GOT3 (cell line): ENCODE data around the gene DCLRE1A.
A peak's percentile ranks its signal among the peaks of the same experiment; 100 is the strongest.
"Not testable (repeated sequence)": the region's sequence is repeated elsewhere in the genome, so short reads cannot be mapped to it uniquely, and the experiment has no call there.

Source experiments
- DNase-seq: peaks from one replicate; lab custom pipeline; 2025; ENCODE audit warnings: mixed read lengths; lab: John Stamatoyannopoulos, UW

Gene DCLRE1A

DNA sequence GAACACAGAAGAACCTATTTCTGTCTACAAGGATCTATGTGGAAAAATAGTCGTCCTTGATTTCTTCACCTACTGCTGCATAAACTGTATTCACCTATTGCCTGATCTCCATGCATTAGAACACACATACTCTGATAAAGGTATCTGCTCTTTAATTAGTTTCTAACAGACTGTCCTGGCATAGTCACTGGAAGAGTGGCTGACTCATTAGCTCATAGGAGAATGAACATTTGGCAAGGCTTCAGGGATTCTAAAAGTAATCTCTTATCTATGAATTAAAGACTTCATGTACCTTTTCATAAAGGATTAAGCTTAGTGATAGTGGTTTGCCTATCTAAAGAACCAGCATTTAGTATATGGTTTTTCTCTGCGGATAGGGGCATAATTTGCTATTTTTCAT, 4.7 kb upstream of the DCLRE1A start:
- DNase-seq: no peak

DNA sequence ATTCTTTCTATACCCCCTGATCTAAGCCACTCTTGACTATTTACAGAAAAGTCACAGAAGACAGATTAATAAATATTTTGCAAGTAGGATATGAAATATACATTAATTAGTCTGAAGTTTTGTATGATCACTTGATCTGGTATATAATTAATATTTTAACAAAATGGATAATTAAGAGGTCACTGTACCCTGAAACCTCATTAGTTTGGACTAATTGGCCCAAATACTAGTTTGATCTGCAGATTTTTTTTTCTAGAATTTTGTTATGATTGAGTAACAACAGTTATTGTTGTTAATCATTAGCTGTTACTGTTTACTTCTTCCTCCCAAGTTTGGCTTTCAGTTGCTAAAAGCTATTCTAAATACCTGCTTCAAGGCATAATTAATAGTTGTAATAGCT, 3.3 kb upstream of the DCLRE1A start:
- DNase-seq: no peak

DNA sequence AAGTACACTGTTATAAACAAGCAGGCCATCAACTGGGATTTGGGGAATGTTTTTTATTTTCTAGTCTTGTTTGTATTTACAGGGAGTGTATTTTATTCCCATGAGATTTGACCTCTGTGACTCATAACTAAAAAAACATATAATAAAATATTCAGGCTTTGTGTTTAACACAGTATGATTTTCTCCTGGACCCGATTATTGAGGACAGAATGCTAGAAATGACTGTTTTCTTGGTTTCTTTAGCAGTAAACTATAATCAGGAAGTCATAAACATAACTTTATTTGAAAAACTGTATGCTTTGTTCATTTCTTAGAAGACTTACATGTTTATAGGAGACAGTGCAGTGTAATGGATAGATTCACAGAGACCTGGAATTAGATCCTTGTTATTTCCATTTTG, 2.7 kb upstream of the DCLRE1A start:
- DNase-seq: no peak

DNA sequence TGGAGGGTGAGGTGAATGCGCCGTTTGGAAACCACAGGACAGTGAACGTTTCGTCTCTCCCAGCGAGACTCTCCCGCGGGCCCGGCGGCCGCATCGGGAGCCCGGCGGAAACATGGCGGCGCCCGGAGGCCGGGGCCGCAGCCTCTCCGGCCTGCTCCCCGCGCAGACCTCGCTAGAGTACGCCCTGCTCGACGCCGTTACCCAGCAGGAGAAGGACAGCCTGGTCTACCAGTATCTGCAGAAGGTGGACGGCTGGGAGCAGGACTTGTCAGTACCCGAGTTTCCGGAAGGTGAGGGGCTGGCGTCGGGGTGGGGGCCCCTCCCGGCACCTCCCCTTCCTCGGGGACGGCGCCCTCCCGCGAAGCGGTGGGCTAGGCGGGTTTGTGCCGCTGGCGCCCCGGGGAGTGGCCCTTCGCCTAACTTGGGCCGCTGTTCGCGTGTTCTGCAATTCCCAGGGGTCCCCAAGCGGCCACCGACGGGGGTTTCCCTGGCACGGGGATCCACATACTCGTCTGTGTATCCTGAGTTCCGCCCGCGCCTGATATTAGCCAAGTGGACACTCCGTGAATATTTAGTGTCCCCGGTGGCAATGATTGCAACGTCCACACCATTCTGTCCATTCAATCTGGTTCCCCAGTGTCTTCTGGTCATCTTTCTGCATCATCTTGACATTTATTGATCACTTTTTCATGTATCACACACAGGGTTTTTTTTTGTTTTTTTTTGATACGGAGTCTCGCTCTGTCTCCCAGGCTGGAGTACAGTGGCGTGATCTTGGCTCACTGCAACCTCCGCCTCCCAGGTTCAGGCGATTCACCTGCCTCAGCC, 1.1 kb upstream of the DCLRE1A start:
- DNase-seq: peak; percentile 28

DNA sequence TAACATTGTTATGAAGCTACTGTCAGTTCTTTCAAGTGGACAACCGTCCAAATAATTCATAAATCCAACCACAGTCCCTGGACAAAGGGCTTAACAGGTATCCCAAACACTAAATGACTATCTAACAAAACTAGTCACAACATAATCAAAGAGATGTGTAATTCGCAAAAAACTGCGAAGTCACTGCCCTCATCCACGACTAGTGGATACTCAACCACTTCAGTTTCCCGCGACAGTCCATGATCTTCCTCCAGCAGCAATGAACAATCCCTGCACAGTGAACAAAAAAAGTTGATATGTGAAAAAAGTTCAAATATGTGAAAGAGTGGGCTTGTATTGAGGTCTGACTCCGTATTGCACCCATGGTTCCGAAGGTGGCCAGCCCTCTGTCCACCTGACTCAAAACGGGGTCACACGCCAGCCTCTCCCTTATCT, 287 bp downstream of the DCLRE1A start:
- DNase-seq: no peak

DNA sequence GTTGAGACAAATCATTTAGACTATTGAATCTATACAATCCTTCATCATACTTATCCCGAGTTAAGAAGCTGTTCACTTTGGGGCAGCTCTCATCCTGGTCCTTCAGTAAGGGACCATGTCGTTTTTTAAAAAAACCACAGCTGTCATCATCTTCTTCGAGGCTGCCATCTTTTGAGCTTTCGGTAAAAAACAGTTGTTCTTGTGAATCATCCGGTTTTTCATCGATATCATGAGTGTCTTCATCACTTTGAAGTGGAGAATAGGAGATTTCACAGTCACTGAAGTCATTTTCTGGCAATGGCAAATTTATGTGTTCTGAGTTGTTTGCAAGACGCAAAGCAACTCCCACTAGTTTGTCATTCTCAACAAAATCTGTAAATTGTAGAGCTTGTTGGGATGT, 3.9 kb downstream of the DCLRE1A start:
- DNase-seq: no peak

DNA sequence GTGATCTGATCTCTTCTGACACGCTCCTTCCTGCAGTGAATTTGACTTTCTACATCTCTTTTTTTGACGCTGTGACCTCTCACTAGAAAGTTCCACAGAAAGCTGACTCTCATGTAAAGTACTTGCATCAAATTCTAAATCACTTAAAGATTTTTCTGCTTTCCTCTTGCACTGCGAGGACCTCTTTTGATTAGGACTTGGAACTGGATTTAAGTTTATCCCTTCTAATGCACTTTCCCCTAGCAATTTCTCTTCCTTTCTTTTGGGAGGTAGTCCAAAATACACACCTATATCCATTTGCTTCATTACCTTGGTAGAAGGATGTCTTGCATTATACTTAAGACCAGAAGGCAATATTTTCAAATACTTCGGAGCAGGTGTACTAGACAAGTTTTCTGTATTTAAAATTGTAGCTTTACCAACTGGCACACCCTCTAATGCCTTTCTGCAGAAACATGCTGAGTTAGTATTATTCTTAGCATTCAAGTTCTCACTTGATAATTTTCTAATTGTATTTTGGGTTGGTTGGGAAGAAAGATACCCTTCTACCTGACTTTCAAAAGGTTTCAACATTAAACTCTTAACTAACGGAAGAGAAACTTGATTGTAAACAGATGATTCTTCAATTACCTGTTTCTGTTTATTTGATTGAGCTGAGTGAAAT, 4.6 kb downstream of the DCLRE1A start:
- DNase-seq: no peak

DNA sequence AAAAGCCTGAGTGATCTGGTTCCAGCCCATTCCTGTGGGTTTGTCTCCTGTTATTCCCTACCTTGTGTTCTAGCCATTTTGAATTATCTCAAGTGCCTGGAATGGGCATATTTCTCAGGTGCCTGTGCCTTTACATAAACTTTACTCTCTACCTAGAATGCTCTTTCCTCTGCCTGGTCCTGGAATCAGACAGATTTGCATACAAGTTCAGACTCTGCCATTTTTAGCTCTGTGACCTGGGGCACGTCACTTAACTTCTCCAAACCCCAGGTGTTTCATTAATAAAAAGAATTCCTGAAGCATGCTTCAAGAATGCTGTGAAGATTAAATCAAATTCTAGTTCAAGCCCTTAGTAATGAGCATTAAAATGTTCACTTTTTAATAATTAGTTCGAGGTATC, 7.8 kb downstream of the DCLRE1A start:
- no peak for DNase-seq

DNA sequence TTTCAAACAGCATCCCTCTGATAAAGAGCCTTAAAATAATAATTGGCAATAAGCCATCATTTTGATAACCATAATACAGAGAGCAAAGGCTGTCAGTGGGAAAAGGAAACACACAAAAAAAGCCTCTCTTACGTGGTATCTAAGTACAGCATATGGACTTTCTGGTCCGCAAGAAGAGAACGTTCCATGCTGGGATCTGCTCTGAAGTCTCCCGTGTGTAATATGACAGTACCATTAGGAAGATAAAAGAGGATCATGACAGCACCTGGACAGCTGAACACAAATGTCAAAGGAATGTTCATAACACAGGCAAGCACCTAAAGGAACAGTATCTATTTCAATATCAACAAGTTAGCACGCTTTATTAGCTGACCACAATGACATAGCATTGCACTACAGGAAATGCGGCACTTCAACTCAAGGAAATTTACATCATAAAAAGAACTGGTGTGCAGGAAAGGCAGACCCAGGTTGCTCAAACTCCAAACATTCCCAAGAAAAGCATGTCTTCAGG, 9.9 kb downstream of the DCLRE1A start:
- DNase-seq: no peak

DNA sequence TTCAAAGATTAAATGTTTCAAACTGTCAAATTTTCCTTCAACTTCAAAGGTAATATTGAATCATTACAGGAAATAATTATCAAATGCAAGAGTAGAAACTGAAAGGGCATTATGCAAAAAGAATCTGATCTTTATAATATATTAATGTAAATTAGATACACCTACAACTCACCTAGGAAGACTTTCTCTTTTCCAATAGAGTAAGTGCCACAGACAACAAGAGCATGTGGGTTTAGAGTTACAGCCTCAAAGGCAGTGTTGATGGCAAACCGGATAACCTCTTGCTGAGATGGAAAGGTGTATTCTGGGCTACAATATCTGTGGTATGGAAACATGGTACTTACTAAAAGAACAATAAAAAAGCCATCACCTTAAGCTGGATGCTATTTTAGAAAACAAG, 11.7 kb downstream of the DCLRE1A start:
- DNase-seq: no peak

DNA sequence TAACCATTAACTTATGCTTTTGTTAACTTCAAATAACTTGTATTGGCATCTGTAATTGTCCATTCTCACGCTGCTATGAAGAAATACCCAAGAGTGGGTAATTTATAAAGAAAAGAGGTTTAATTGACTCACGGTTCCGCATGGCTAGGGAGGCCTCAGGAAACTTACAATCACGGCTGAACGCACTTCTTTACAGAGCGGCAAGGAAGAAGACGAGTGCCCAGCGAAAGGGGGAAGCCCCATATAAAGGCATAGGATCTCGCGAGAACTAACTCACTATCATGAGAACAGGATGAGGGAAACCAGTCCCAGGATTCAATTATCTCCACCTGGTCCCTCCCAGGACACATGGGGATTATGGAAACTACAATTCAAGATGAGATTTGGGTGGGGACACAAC, 25.3 kb downstream of the DCLRE1A start:
- not testable (repeated sequence) for DNase-seq

DNA sequence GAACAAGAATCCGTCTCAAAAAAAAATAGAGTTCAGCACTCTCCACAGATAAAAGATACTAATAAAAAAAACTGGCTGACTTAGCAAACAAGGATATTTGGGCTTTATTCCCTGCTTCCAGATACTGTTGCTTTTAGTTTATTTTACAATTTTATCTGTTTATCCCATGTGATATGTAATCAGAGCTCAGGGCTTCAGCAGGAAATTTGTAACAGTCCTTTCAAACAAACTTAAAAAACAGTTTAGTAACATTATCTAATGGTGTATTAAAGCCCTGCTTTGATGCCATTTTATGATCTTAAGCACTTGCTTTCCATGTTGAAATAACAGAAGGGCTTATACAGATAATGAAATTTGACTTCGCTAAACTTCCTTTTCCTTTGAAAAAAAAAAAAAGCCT, 28.1 kb downstream of the DCLRE1A start:
- DNase-seq: no peak

DNA sequence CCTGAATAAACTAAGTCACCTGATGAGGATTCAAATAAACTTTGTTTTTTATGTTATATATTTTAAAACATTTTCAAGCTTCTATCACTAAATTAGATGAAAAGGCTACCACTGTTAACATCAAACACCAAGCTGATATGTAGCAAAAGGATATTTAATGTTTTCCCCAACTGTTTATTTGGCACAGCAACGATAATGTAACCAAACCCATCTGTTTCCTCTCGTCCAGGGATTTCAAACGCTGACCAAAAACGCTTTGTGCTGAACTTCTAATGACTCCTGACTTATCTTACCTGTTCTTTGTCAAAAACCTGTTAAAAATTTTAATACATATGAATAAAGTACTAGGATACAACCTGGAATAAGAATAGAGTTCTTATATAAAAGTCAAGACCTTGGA, 30.5 kb downstream of the DCLRE1A start:
- no peak for DNase-seq

DNA sequence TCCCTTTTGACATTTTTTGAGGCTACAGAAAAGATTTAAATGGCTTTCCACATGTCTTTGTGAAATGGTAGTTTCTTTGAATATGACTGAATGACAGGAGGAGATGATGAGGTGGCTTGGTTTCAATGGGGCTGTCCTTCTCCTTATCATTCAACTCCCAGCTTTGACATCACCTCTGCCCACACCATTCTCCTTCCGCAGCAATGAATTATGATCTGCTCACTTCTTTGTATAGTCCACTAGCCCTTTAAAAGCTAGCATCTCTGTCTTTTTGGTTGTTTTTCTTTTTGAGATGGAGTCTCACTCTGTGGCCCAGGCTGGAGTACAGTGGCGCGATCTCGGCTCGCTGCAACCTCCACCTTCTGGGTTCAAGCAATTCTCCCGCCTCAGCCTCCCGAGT, 31.7 kb downstream of the DCLRE1A start:
- no peak for DNase-seq

DNA sequence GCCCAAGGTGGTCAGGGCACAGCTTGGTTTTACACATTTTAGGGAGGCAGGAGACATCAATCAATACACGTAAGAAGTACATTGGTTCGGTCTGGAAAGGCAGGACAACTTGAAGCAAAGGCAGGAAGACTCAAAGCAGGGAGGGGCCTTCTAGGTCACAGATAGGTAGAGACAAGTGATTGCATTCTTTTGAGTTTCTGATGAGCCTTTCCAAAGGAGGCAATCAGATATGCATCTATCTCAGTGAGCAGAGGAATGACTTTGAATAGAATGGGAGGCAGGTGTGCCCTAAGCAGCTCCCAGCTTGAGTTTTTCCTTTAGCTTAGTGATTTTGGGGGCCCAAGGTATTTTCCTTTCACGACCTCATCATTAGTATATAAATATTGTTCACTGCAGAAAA, 32.6 kb downstream of the DCLRE1A start:
- DNase-seq: not testable (repeated sequence)

DNA sequence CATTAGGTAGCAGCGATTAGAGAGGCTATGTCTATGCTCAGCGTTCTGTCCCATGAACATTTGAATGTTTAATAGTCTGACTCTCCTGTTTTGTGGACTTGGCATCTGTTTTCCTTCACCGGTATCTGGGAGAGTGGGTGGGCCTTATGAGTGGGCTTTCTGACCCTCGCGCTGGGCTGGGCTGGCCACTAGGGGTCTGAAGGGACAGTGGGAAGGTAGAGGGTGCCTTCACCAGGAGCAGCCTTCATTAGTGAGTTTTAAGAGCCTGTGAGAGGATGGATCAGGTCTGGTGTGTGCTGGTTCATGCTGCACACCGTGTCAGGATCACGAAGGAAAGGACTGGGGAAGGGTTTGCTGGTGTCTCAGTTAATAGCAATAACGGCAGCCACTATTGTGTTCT, 33.4 kb downstream of the DCLRE1A start:
- DNase-seq: no peak

DNA sequence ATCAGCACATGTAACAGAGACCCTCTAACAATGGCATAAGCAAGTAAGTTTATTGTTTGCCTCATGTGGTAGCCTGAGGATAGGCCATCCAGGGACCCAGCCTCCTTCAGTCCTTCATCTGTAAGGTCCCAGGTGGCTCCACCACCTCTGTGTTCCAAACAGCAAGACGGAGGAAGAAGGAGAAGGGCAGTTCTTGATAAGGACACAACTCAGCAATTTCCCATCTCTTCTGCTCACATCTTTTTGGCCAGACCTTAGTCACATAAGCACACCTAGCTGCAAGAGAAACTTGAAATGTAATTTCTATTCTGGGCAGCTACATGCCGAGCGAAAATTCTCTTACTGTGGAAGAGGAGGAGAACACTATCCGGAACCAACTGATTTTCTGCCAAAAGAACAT, 33.9 kb downstream of the DCLRE1A start:
- no peak for DNase-seq

DNA sequence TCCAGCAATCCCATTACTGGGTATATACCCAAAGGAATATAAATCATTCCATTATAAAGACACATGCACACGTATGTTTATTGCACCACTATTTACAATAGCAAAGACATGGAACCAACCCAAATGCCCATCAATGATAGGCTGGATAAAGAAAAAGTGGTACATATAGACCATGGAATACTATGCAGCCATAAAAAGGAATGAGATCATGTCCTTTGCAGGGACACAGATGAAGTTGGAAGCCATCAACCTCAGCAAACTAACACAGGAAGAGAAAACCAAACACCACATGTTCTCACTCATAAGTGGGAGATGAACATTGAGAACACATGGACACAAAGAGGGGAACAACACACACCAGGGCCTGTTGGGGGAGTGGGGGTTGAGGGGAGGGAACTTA, 39.2 kb downstream of the DCLRE1A start:
- DNase-seq: not testable (repeated sequence)

DNA sequence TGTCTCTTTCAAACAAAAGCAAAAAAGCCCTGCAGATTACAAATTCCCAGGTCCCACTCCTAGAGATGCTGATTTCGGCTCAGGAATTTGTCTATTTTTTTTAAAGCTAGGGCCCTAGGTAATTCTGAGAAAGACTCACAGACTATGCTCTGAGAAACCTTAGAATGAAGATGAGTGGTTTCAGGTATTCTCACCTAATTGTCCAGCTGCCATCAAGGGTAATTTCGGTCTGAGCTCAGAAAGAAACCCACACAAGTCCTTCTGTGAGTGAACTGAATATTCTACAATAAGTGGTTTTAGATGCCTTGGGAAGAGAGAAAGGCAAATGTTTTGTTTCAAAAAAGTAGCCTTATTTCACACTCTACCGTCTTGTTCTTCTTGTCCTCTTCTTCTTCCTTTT, 45.7 kb downstream of the DCLRE1A start:
- DNase-seq: no peak

DNA sequence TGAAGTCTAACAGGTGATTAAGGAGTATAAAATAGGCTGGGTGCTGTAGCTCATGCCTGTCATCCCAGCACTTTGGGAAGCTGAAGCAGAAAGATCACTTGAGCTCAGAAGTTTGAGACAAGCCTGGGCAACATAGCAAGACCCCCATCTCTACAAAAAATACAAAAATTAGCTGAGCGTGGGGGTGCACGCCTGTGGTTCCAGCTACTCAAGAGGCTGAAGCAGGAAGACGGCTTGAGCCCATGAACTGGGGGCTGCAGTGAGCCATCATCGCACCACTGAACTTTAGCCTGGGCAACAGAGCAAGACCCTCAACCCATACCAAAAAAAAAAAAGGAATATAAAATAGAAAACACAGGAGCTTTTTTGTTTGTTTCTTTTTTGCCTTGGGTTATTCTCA, 47.4 kb downstream of the DCLRE1A start:
- no peak for DNase-seq

DNA sequence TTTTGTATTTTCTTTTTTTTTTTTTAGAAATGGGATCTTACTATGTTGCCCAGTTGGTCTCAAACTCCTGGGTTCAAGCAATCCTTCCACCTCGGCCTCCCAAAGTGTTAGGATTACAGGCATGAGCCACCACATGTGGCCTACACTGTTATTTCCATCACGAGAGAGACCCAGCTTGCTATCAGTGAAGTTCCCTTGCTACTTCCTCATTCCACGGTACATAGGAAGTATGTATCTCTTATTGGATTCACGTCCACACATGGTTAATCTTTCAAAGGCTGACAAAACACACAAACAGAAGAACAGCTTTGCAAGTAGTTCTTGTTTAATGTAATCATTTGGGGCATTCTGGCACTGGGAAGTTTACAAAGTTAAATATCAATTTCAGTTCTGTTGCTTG, 50.9 kb downstream of the DCLRE1A start:
- DNase-seq: no peak

DNA sequence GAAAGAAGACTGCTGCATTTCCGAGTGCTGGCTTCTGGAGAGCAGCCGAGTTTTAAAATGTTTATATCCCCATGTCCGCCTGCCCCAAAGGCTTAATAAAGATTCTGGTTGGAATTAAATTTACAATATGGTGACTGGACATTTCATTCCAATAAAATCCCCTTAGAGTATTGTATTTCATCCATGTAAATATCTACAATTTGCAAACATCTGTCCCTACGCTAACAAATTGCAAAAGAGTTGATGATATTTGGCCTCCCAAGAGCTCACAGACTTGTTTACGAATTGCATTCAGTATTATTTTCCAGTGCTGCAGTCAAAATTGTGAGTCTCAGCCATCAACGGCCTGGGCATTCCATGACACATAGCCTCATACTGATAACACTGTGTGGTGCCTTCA, 52.3 kb downstream of the DCLRE1A start:
- DNase-seq: no peak

DNA sequence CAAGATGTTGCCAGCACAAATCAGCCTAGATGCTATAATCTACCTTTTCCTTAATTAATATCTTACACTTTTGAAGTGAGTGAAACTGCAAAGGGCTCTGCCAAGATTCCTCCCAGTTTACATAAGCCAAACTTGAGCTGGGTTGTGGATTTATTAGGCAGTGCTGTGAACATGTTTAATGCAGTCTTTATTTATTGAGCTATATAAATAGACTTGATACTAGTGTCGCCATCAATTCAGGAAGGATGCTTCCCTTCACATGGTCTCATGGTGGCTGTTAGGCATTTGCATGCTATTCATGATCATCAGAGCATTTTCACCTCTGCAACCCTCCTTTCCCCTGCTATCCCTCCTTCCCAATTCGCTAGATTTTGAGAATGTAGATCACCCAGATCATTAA, 62.2 kb downstream of the DCLRE1A start:
- no peak for DNase-seq
